IMR-90 (cell line): ENCODE data around the gene PARD3.

Experiments used
- POLR2A ChIP-seq: IDR thresholded peaks from 2 replicates; pipeline ENCODE4 v1.6.1; 2012; ENCODE audit warnings: mild to moderate bottlenecking, low read depth, low read length
- RAD21 ChIP-seq: IDR thresholded peaks from 2 replicates; pipeline ENCODE4 v1.6.1; 2012; ENCODE audit warnings: low read length, improper control_type of control experiment
- TF ChIP-seq, protein P1 (sequence below): conservative IDR thresholded peaks from 2 replicates; pipeline ENCODE4 v1.5.1; 2012; ENCODE audit warnings: mild to moderate bottlenecking, low read depth, low read length, improper control_type of control experiment
- TF ChIP-seq, protein P2 (sequence below): fragments of 150-350 bp; IDR thresholded peaks from 2 replicates; pipeline ENCODE4 v1.6.1; 2016; ENCODE audit warnings: low read depth, mild to moderate bottlenecking, low read length, moderate library complexity, borderline replicate concordance

DNA sequence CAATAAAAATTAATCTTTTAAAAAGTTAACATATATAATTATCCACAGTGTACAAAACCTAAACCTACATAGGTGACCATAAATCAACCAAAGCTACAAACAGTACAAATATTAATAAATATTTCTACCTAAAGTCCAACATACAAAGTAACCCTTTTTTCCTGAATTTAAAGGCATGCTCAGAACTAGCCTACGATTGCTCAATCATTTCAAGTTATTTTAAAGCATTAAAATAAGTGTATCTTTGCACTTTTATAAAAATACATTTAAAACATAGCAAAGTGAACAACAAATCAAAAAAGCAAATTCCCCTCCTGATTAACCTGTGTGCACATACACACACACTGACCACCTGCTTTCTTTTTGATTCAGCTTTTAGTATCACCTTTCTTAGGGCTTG lies 202.2 kb downstream of the PARD3 start:
- TF ChIP-seq, protein P1, sequence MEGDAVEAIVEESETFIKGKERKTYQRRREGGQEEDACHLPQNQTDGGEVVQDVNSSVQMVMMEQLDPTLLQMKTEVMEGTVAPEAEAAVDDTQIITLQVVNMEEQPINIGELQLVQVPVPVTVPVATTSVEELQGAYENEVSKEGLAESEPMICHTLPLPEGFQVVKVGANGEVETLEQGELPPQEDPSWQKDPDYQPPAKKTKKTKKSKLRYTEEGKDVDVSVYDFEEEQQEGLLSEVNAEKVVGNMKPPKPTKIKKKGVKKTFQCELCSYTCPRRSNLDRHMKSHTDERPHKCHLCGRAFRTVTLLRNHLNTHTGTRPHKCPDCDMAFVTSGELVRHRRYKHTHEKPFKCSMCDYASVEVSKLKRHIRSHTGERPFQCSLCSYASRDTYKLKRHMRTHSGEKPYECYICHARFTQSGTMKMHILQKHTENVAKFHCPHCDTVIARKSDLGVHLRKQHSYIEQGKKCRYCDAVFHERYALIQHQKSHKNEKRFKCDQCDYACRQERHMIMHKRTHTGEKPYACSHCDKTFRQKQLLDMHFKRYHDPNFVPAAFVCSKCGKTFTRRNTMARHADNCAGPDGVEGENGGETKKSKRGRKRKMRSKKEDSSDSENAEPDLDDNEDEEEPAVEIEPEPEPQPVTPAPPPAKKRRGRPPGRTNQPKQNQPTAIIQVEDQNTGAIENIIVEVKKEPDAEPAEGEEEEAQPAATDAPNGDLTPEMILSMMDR = no peak
- TF ChIP-seq, protein P2, sequence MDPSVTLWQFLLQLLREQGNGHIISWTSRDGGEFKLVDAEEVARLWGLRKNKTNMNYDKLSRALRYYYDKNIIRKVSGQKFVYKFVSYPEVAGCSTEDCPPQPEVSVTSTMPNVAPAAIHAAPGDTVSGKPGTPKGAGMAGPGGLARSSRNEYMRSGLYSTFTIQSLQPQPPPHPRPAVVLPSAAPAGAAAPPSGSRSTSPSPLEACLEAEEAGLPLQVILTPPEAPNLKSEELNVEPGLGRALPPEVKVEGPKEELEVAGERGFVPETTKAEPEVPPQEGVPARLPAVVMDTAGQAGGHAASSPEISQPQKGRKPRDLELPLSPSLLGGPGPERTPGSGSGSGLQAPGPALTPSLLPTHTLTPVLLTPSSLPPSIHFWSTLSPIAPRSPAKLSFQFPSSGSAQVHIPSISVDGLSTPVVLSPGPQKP = no peak
- TF ChIP-seq RAD21 (no peak), POLR2A (no peak)
